SW 1271 (cell line): ENCODE measurements around the gene MGMT.

Experiments used
- DNase-seq, 2 experiments: peaks; one replicate each; lab custom pipeline; 2025; lab: John Stamatoyannopoulos, UW

Gene MGMT

DNA sequence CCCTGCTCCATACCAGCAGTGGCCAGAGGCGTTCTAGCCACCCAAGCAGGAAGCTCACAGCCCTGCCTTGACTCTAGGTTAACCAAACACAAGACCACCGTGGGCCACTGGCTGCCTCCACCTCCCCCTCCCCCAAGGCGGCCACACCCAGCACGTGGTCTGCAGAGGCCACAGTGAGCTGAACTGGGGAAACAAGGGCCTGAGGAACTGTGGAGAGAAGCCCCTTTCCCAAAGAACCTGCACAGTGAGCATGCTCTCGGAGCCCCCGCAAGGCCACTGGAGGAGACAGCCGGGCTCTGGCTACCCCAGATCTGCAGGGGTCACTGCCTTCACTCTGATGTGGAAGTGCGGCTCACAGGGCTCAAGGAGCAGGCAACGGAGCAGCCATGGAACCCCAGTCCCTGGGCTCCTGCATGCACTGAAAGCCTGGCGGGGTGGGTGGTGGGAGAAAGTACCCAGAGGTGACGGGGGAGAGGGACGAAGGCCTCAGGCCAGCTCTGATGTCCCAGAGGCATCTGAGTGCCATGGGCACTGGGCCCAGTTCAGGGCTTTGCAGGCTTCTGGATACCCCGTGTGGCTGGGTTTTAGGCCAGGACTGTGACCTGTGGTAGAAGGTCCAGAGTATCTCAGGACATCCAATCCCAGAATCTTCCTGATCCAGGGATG lies 307.8 kb downstream of the MGMT start:
- DNase-seq = no peak

DNA sequence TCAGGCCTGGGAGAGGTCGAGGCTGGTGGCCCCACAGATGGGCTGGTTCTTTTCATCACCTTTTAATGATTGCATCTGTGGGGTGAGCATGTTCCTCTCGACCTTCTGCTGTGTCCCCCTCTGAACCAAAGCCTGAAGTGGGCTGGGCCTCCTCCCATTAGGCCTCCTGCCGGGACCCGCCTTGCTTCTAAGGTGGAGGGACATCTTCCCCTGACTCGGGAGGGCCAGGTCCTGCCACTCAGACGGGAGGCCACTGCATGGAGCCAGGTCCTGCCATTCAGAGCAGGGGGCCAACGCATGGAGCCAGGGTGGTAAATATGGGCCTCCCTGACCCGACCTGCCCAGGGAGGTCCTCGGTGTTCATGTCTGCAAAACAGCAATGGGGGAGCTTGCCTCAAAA lies 308.6 kb downstream of the MGMT start:
- DNase-seq = no peak

DNA sequence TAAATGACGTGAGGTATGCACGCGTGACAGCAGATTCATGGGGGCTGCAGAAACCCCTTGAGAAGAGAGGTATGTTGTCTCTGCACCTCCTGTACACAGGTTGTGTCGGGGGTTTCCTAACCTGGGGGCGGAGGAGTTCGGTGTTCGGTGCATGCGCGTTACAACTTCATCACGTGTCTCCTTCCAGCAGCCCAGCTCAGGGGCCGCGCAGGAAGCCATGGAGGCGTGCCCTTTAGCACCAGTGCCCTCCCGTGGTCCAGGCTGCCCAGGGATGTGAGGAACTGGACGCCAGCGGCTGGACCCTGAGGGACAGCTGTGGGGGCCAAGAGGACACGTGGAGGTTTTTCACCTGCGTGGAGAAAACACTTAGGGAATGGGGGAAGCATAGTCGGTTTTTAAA lies 310.6 kb downstream of the MGMT start:
- no peak for DNase-seq

DNA sequence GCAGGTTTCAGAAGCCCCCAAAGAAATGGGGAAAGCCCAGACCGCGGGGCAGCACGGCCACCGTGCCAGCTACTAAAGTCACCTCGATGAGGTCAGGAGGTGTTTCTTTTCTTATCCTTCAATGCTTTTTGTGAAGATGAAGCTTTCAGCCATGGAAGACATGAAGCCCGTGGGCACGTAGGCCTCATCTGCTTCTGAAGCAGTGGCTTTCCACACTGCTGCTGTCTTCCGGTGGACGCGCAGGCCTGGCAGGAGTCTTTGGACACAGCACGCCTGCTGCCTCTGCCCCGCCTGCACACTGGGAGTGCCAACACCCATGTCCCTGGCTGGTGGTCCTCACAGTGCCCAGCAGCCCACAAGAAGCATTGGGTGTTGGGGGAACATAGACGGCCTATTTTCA lies 311.5 kb downstream of the MGMT start:
- no peak for DNase-seq

DNA sequence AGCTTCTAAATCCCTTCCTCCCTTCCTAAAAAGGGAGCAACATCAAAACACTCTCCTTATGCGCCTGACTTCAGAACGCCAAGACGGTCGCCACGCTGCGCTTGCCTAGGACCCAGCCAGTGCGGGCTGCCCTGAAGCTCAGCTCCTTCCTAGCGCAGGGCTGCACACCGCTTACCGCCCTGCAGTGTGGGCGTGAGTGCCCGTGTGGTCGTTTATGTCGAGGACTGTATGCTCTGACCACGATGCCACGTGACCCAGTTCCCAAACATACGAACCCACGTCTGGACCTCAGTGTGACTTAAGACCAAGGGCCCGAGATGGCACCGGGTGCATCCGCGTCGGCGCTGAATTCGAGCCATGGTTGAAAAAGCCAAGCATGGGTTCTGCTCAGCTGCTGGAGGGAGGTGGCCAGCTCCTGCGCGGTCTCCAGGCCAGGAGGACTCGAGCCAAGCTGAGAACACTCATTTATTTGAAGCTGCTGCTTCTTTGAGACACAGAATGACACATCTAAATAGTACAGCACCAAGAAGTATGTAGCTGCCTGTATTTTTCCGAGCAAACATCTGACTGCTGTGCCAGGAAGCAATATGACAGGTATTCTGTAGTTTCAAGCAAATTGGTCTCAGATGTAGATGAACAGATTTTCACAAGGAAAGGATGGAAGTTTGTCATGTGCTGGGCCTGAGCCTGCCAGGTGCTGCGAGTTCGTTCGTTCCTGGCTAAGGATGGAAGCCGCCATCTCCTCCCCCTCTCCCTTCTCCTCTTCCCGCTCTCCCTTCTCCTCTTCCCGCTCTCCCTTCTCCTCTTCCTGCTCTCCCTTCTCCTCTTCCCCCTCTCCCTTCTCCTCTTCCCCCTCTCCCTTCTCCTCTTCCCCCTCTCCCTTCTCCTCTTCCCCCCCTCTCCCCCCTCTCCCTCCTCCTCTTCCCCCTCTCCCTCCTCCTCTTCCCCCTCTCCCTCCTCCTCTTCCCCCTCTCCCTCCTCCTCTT lies 312.4 kb downstream of the MGMT start:
- DNase-seq = no peak

DNA sequence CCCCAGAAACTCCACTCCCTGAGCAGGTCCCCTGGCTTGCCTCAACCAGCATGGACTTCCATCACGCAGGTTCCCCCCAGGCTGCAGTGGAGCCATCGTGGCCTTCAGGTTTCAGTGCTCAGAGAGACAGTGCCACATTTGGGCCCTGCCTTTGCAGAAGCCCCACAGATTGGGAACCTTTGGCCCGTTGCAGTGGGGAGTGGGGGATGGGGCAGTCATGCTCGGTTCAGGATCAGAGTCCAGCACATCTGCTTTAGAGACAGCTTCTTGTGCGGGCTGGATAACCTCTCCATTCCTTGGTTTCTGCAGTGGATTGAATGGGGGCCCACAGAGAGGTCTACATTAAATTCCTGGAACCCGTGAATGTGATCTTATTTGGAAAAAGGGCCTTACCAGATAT lies 313.2 kb downstream of the MGMT start:
- no peak for DNase-seq

DNA sequence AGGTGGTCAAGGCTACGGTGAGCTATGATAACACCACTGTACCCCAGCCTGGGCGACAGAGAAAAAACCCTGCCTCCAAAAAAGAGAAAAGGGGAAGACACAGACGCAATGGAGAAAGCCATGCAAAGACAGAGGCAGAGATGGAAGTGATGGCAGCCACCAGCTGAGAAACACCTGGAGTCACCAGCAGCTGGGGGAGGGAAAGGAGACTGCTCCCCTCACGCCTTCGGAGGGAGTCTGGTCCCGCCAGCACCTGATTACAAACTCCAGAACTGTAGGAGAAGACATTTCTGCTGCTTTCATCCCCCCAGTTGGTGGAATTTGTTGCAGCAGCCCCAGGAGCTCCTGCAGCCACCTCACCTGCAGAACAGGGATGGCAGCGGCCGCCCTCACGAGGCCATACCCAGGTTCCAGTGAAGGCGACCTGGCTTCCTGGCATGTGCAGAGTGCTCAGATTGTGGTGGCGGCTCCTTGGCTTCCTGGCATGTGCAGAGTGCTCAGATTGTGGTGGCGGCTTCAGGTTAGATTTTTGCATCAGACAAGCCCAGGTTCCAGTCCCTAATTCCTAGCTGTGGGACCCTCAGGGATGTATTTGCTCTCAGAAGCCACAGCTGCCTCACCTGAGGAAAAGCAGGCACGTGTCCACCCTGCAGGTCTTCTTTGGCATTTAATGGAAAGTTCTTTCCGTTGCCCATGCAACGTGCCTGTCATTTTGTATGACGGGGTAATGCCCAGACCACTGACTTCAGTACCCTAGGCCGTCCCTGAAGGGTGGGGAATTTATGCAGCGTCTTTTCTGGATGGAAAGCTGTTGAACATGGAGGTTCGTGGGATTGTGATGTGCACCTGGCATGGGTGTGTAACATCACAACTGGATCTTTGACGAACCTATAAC lies 314.1 kb downstream of the MGMT start:
- no peak for DNase-seq

DNA sequence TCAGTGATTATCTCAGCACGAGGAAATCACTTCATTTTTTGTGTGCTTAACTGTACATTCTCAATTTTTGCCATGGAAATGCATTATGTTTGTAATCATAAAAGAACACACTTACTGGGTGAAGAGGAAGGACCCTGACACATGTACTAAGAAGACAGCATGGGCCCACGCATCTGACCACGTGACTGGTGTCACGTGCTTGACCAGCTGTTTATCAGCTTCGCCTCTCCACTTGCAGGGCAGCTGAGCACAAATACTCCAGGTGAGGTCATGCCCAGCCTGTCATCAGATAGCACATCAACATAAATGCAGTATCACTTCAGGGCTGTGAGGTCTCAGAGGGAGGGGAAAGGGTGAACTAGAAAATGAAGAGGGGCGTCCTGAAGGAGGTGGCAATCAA lies 317.2 kb downstream of the MGMT start:
- no peak for DNase-seq

DNA sequence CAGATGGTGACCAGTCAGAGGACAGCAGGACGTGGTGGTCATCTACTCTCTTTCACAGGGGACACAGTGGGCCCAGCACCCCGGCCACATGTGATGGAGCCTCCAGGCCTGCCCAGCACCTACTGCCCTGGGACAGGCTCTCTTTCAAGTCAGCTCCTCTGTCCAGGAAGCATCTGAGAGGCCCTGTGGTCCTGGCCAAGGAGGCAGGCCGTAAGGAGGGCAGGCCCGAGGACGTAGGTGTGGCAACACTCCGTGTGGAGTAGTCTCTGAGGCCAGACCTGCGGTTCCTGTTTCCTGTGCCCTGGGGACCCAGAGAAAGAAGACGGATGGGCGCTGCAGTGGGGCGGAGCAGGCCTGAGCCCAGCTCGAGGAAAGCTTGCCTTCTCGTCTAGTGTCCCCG lies 317.9 kb downstream of the MGMT start:
- DNase-seq = no peak

DNA sequence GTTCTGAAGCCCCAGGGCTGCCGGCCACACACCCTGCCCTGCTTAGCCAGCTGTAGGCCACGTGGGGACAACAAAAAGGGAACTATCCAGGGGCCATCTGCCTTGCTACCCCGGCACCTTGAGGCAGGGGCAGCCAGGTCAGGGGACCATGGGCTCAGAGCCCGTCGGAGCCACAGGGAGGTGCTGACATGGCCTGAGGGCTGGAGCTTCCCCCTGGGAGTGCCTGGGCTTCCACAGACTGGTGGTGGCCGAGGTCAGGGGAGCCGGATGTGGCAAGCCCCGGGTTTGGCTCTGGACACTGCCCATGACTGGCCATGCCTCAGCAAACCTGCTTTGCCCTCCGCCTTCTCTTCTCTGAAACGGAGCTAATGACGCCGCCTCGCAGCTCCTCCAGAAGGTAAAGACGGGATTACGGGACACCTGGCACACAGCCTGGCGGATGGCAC lies 318.5 kb downstream of the MGMT start:
- DNase-seq = no peak

DNA sequence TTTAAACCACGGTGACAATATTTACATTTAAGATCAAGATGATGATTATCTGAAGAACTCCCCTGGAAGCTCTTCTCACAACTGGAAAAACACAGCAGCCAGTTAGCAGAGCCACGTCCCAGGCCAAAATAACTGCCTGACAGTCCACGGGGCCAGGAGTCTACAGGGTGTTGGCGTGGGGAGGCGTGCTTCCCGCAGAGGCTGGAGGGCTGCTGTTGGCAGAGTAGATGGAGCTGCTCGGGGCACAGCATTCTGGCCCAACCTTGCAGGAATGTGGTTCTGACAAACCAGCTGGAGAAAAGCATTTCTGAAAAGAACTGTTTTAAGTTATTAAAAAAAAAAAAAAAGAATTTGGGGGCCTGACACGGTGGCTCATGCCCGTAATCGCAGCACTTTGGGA lies 319.2 kb downstream of the MGMT start:
- DNase-seq = no peak

DNA sequence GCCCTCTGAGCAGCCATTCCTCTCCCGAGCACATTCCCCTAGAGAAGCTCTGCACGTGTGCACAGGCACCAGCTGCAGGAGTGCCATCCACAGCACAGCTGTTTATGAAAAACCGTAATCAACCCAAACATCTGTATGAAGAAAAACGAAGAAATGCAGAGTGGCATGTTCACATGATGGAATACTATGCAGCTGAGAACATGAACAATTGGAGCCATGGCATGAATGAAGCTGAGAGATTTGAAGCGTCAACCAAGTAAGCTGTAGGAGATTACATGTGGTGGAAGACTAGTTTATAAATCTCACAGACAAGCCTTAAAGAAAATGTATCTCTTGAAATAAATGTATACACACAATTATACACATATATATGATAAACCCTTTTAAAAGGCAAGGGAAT lies 320.5 kb downstream of the MGMT start:
- no peak for DNase-seq

DNA sequence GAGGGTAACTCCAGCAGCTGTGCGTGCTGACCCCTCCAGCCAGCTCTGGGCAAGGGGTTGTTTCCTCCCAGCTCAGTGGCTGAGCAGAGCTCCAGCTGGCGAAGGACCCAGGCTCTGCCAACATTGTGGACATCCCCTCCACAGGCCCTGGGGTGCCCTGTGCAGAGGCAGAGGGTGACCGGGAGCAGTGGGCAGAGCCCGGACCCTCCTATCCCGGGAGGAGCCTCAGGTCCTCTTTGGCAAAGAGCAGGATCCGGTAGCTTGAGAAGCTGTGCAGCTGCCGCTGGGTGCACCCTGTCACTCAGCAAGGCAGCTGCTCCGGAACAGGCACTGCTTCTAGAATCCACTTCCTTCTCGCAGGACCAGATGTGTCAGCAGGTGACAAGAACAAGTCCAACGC lies 321.2 kb downstream of the MGMT start:
- no peak for DNase-seq

DNA sequence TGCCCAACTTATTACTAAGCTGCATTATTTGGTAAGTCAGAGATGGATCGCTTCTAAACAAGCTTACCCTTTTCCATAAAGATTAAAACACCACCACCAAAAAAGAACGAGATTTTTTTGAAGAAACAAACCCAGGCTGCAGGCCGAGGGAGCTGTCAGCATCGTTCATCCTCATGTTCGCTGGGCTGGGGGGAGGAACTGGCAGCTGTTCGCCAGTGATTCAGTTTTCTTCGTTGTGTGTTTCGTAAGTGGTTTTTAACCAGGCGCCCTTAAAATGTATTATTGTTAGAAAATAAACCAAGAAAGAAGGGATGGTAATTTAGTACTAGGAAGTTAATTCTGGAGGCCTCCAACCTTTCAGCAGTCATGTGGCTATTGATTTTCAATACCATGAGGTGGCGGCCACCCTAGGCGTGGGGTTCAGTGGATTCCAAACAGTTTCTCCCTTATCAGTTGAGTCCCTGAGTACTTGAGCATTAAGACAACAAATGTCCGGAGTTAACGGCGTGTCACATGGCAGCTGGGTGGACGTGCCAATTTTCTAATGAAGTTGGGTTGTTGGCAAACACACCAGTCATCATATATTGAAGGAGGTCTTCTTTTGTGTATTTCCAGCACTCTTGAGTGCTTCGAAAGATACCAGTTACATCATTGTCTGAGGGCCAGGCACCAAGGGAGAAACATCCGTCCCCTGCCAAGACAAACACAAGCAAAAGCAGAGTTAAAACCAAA lies 323.8 kb downstream of the MGMT start:
- DNase-seq = no peak

DNA sequence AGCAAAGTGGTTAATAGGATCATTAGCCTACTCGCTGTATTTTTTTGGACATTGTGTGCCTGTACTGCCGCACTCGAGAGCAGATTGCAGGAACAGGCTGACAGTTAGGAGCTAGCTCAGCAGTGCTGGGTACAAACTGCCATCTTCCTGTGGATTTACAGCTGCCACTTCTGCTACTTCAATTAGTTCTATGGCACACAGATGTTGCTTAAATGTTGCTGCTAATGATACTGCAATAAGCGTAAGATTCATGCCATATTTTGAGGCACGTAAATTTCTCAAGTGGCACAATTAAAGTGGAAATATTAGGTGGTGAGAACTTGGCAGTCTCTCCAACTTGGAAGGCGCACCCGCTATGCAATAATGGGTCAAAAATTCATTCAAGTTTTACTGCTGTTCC lies 325.1 kb downstream of the MGMT start:
- DNase-seq = no peak

DNA sequence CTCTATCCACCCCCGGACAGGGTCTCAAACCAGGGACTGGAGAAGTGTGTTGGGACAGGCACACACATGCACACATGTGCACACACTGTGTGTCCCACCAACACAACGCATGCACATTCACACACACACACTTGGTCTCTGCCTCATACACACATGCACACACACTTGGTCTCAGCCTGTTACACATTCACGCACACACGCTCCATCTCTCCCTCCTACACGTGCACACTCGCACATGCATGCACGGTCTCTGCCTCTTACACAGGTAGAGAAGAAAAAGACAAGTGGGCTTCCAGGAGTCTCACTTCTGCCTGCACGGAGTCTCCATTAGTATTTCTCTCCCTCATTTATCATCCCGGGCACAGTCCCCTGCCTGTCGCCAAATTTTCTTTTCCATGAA lies 325.8 kb downstream of the MGMT start:
- no peak for DNase-seq

DNA sequence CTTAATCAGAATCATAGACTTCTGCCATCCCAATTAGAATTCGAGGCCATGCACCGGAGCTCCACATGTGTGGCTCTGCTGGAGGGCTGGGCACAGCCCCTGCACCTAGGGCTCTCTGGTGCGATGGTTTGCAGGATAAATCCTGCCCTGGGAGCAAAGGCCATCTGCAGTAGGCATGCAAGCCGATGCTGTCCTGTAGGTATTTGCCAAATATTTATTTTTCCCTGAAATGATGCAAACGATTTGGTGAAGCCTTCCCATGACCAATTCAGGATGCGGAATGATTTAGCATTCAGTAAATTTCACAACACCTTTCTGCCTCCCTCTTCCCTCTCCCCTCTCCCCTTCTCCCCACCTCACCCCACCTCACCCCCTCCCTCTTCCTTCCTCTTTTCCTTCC lies 326.4 kb downstream of the MGMT start:
- DNase-seq = no peak

DNA sequence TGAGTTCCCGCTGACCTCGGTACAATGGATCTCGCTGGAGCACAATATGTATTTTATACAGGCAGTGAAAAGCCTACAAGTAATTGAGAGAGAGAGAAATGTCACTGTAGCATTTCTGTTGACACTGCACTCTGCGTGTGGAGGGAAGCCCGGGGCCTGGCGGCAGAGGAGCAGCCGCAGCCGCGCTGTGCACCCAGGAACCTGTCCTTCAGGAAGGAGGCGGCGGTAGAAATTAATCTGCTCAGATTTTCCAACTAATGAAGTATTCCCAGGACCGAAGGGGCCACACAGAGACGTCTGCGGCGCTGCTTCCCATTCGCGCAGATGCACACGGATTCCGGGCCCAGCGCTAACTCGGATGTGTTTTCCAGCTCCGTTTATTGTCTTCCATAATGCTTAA lies 327.0 kb downstream of the MGMT start:
- DNase-seq = no peak

DNA sequence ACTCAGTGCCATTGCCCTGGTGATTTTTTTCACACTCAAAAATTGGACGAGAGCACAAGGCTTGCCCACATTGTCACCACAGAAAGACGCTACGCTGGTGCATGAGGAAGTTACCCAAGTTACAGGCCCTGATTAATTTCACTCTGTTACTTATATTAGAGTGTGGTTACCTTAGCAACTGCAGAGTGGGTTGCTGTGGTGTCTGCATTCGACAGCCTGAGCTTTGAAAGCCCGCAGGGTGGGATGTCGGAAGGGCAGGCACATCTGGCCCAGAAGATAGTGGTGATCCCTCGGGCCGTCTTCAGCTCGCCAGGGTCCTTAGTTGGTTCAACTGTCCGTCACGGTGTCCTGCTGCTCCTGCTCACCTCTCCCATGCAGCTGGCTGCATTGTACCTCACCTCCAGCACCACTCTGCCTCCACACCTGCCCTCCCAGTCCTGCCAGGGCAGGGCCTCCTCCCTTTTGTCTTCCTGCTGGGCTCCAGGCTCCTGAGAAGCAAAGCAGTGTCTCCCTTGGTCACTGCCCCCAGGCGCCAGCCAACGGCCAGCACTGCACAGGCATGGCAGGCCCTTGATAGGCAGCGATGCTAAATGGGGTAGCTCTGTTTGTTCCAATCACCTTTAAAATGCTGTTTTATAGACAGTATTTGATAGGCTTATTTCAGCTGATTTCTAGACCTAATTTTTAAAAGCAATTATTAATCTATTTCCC lies 329.8 kb downstream of the MGMT start:
- no peak for DNase-seq

DNA sequence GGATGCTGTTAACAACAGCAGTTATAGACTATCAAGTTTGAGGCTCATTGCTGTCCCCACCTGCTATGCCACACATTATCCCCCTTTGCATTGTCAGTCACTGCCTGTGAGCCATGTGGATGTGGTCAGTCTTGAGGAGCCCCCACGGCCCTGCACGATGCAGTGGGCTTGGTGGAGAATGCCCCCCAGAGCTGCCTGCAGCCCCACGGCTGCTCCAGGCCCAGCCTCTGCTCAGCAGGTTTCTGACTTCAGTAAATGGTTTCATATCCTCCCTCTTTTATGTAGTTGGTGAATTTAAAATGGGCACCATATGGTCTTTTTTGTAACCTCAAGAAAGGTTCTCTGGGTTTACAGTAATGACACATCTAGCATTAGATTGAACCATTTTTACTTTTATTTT lies 332.9 kb downstream of the MGMT start:
- DNase-seq = no peak

DNA sequence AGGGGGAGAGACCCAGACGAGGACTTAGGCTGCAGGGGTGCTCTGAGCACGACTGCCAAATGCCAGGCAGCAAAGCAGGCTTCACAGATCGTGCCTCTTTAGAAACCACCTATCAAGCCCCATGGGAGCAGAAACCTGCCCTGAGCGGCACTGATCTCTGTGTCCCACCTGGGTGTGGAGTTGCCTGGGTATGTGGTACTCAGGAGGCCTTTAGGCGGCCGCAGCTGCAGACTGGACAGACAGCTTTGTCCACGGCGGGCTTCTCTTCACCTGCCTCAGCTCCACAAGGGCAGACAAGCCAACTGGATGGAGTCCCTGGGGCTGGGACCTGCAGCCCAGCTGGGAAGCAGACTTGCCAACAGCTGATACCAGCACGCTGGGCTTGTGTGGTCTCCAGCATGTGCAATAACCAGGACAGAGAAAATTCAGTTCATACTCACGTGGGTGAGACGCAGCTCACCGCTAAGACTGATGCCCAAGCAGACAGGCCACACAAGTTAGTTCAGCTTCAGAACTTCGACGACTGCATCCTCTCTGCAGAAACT lies 333.8 kb downstream of the MGMT start:
- no peak for DNase-seq
